Cortex of kidney (tissue), 1 donor: ENCODE measurements around the gene USP7.
"Not testable (repeated sequence)": the region's sequence is repeated elsewhere in the genome, so short reads cannot be mapped to it uniquely, and the experiment has no call there.

Source experiments
- DNase-seq: peaks from one replicate; lab custom pipeline; 2025; lab: John Stamatoyannopoulos, UW

USP7 gene

GRCh38 chr16:8878523-8878911 lies 85.2 kb downstream of the USP7 start:
- no peak for DNase-seq

GRCh38 chr16:8877894-8878522 lies 85.7 kb downstream of the USP7 start:
- DNase-seq, result no peak

- not testable (repeated sequence) for DNase-seq
These were observed 88.4 kb downstream of the USP7 start for GRCh38 chr16:8875317-8875716.

GRCh38 chr16:8874388-8874787 lies 89.3 kb downstream of the USP7 start:
- no peak for DNase-seq

- not testable (repeated sequence) for DNase-seq
These were observed 89.9 kb downstream of the USP7 start for GRCh38 chr16:8873866-8874195.

- DNase-seq, result no peak
These were observed 90.5 kb downstream of the USP7 start for GRCh38 chr16:8872967-8873865.

GRCh38 chr16:8872071-8872470 lies 91.6 kb downstream of the USP7 start:
- no peak for DNase-seq

GRCh38 chr16:8869988-8870241 lies 93.8 kb downstream of the USP7 start:
- DNase-seq, result not testable (repeated sequence)

- no peak for DNase-seq
These were observed 94.3 kb downstream of the USP7 start for GRCh38 chr16:8869212-8869987.

GRCh38 chr16:8868416-8869211 lies 95.1 kb downstream of the USP7 start, which contains the start of gene CARHSP1:
Gene CARHSP1, minus strand, starts transcription at chr16:8869006. Its CDS starts 9,678 bp downstream, at chr16:8859328.
- peak; percentile 17 for DNase-seq

GRCh38 chr16:8867932-8868415 lies 95.7 kb downstream of the USP7 start:
- DNase-seq, result no peak

GRCh38 chr16:8867216-8867931 lies 96.3 kb downstream of the USP7 start:
- DNase-seq, result no peak

GRCh38 chr16:8866884-8867215 lies 96.9 kb downstream of the USP7 start:
- no peak for DNase-seq

GRCh38 chr16:8866118-8866883 lies 97.4 kb downstream of the USP7 start:
- no peak for DNase-seq

- DNase-seq, result no peak
These were observed 98.4 kb downstream of the USP7 start for GRCh38 chr16:8865145-8865882.

GRCh38 chr16:8864480-8865110 lies 99.1 kb downstream of the USP7 start:
- no peak for DNase-seq

- DNase-seq, result no peak
These were observed 99.9 kb downstream of the USP7 start for GRCh38 chr16:8863594-8864424.

GRCh38 chr16:8862309-8863130 lies 101.2 kb downstream of the USP7 start:
- no peak for DNase-seq
